GM11168 (cell line): ENCODE data around the gene MAP1LC3A.

Experiments
- in situ Hi-C: fragments of 300-500 bp; cut with MboI; formaldehyde crosslinking; loops from one replicate; pipeline ENCODE4 v1.12.0; 2022; ENCODE audit warnings: low sequenced_read_pairs; ENCODE audit not compliant: unreplicated experiment

The MAP1LC3A gene

DNA sequence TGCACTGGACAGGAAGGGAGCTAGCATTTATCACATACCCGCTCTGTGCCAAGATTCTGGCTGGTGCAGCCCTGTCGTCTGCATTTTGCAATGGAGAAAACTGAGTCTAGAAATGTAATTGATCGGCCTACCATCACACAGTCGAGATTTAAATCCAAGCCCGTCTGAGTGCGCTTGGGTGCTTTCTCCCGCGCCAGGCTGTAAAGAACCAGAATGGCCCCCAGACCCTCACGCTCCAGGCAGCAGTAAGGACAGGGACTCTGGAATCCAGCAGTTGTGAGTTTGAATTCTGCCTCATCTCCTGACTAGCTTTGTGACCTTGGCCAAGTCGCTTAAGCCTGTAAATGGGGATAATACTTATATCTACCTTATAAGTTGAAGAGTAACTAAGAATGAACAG lies 31.5 kb upstream of the MAP1LC3A start:
- in situ Hi-C loops: no loop called here

DNA sequence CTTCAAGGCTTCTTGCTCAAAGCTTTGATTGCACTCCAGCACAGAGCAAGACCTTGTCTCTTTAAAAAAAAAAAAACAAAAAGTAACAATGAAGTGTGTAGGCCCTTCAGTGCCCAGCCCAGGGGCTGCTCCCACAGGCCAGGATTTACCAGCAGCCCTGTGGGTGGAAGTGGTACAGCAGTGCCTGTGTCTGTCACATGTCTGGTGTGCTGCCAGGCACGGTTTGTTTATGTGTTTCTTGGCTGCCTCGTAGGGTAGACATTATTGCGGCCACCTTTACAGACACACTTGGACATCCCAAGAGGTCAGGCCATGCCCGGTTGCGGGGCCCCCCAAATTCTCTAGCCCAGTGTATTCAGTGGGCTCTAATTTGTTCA lies 29.6 kb upstream of the MAP1LC3A start:
- in situ Hi-C loops: no loop called here

DNA sequence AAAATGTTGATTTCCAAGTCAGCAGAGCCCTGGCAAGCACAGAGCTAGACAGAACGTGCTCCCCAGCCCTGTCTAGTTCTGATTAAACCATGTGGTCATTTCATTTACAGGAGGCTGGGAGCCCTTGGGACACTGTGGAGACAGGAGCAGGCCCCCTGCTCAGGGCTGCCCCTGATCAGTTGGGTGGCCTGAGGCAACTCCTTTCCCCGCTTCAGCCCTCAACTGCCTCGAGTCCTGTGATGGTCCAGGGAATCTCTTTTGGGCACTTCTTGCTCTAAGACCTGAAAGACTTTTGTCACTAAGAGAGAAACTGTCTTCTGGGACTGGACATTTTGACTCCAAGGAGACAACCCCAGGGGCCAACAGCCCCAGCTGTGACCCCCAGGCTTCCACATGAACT lies 28.8 kb upstream of the MAP1LC3A start:
- in situ Hi-C loops: loop anchor here (10.0 kb wide), 1 partner anchor 235 kb away; no protein-coding TSS in a partner anchor

DNA sequence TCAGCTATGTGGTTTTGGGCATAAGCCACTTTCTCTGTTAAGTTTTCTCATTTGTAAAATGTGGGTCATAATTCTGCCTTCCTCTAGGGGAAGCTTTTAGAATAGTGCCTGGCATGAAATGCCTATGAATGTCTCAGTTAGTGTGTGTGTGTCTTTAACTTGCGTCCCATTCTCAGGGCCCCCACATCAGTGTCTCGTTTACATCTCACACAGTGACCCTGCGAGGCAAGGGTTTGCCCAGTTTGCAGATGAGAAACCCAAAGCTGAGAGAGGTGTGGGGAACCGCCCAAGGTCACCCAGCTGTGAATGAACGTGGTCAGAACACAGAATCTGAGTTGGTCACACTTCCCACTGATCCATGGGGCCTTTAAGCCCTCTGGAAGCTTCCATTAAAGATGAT lies 28.2 kb upstream of the MAP1LC3A start:
- in situ Hi-C loops: loop anchor here (10.0 kb wide), 1 partner anchor 234 kb away; no protein-coding TSS in a partner anchor

DNA sequence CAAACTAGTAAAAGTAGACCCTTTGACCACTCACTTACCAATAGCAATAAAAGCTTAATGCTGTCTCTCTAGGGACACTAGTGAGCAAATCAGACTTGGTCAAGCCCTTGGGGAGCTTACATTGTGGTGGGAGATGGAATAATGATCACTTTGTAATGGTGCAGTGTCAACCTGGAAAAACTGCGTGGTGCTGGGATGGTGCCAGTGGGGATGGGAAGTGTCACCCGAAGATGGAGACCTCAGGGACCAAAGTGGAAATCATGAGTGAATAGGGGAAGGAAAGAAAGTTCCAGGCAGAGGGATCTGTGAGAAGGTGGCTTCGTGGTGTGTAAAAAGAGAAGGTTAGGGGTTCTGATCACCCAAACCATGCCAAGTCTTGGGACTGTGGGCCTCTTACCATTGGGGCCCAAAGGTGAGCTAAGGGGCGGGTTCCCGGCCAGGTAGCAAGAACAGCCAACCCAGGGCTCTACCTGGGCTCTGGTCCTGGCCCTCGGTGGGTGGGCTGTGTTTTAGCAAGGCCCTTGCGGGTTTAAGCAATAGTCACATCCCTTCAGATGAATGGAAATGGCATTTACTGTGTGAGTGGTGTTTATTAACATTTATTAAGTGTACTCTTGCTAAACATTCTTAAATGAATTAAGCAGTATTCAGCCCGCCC lies 26.8 kb upstream of the MAP1LC3A start:
- in situ Hi-C loops: loop anchor here (10.0 kb wide), 1 partner anchor 233 kb away; no protein-coding TSS in a partner anchor

DNA sequence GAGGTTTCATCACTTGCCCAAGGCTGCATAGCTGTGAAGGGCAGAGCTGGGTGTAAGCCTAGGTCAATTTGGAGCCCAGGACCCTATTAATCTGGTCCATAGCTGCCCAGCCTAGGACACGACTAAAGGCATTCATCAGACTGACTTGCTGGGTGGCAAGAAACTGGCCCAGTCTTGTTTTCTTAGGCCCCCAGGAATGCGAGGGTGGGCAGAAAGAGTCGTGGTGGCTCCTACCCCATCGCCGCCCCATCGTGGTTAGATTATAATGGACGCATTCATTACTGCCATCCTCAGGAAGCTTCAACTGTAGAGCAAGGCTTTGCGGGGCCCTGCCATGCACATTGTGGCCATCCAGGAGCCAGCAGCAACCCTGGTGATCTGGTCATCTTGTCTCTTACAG lies 26.2 kb upstream of the MAP1LC3A start:
- in situ Hi-C loops: loop anchor here (10.0 kb wide), 1 partner anchor 232 kb away; no protein-coding TSS in a partner anchor

DNA sequence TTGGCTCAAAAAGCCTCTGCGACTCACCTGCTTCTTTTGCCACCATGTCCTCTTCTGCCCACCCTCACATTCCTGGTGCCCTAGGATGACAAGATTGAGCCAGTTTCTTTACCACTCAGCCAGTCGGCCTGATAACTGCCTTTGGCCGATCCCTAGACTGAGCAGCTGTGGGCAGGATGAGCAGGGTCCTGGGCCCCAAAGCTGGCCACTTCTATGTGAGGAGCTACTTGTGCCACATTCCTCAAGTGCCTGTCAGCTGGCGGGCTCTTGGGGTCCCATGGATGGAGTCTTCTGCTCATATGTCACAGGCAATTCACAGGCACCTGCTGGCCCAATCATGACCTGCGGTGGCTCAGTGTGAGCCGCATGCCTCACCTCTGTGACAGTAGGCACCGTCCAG lies 25.8 kb upstream of the MAP1LC3A start:
- in situ Hi-C loops: loop anchor here (10.0 kb wide), 1 partner anchor 232 kb away; no protein-coding TSS in a partner anchor

DNA sequence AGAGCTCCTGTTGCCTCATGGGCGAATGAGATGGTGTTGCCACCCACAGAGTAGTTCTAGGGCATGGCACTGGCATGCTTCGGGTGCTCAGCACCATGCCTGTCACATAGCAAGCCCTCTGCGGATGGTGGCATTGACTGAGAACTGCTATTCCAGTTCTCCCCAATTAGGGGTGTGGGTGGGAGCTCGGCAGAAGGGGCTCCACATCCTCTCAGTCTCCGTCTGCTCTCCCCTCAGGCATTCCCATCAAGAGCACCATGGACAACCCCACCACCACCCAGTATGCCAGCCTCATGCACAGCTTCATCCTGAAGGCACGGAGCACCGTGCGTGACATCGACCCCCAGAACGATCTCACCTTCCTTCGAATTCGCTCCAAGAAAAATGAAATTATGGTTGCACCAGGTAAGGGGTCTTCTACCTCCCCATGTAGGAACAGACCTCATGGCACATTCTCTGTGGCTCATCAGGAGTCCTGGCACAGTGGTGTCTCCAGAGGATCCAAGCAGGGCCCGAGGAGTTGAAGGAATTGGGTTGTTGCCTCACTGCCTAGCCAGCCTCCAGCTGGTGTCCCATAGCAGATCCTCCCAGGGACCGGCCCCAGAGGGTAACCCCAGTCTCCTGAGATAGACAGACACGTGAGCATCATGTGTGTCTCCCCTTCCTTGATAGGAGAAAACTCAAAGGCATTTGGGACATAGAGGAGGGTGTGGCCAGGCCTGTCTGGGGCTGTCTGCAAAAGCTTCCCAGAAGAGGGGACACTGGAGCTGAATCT lies 23.9 kb upstream of the MAP1LC3A start:
- in situ Hi-C loops: loop anchor here (10.0 kb wide), 1 partner anchor 230 kb away; no protein-coding TSS in a partner anchor

DNA sequence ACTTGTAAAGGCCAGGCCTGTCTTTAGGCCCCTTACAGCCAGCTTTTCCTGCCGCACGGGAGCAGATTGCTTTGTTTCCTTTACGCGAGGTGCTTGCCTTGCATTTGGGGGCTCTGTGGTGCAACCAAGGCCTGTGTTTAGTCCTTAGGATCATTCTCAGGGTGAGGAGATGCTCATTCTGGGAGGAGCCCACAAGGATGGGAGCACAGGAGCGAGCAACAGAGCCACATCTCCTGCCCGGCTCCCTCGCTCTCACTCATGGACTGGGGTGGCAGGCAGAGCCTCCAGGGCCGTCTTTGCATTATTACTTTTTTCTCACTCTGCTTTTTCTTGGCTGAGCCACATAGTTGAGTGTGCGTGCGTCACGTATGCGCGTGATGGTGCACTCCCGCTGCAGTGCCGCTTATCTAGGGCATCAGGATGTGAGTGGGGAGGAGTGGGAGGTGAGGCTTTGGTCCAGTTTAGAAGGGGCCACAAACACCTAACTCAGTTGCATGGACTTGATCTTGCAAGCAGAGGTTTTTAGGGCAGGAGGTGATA lies 23.1 kb upstream of the MAP1LC3A start:
- in situ Hi-C loops: loop anchor here (10.0 kb wide), 1 partner anchor 229 kb away; no protein-coding TSS in a partner anchor

DNA sequence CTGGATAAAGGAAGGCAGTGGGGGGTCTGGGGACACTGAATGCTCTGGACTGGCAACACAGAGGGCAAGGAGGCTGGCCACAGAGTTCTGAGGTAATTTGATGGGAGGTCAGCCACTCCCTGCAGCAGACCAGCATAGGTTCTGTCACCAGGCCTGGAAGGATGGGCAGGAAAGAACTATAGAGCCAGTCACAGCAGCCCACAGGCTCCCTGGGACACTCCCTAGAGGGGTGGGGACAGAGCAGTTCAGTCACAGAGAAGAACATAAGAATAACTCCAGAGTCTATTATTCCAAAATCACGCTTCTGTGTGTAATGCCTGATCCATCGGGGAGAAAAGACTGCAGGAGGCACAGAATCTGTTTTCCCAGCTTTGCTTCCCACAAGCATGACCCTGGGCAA lies 22.7 kb upstream of the MAP1LC3A start:
- in situ Hi-C loops: loop anchor here (10.0 kb wide), 1 partner anchor 229 kb away; no protein-coding TSS in a partner anchor

DNA sequence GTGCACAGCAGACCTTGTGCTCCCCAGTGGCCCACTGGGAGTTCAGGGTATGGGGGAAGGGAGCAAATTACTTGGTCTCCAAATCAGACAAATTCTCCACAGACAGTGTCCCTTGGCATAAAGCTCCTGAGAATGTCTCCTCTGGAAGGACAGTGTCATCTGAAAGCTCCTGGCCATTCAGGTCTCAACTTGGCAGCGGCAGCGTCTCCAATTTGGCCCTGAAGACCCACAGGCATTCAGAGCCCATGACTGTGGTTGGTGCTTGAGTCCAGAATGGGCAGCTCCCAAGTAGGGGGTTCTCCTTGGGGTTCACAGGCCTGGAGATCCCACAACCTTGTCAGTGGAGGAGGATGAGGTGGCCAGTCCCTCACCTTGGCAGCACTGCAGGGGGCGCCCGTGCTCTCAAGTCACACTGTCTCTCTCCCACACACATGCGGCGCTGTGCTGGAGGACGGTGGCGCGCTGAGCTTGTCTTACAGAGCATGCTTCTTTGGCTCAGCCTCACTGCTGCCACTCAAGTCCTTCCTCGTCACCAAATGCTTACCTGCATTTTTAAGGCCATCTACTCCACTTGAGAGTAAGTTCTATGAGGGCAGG lies 21.6 kb upstream of the MAP1LC3A start:
- in situ Hi-C loops: loop anchor here (10.0 kb wide), 1 partner anchor 228 kb away; no protein-coding TSS in a partner anchor

DNA sequence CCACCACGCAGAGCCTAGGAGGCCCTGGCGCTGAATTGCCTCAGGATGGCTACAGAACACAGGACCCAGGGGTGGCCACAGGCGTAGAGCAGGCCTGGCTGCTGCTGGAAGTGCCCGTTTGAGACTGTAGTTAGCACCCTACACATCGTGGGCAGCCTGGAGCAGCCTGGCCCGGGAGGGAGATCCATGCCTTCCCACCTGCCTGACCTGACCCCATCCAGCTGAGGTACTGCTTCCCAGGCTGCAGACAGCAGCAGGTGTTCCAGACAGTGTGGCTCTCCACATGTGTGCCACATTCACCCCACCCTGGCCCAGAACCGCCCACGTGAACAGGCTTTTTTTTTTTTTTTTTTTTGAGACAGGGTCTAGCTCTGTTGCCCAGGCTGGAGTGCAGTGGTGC lies 20.9 kb upstream of the MAP1LC3A start:
- in situ Hi-C loops: loop anchor here (10.0 kb wide), 1 partner anchor 227 kb away; no protein-coding TSS in a partner anchor

DNA sequence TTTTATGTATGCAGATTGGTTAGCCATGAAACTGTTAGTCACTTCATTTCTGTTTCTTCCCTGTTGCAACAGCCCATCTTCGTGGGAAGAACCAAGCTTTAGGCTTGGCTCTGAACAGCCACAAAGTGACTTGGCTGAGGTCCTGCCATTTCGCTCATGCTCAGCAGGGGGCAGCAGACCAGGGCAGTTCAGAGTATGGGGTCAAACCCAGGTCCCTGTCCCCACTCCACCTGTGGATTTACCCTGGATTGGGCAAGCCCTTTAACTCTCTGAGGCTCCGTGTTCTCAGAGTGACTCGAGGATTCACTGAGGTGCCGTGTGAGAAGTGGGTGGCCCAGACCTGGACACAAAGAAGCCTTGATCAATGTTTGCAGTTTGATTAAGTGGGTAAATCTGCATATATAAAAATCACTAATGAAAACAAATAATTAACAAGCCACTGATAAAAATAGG lies 19.8 kb upstream of the MAP1LC3A start:
- in situ Hi-C loops: loop anchor here (10.0 kb wide), 1 partner anchor 226 kb away; no protein-coding TSS in a partner anchor

DNA sequence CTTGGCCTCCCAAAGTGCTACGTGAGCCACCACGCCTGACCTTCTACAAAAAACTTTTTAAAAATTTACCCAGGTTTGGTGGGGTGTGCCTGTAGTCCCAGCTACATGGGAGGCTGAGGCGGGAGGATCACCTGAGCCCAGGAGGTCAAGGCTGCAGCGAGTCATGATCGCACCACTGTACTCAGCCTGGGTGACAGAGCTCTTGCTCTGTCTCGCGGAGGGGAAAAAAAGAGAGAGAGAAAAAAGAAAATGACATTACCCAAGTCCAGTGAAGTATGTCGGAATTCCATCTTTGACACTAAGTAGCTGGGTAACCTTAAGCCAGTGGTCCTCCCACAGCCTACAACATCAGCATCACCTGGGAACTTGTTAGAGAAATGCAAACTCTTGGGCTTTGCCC lies 18.8 kb upstream of the MAP1LC3A start:
- in situ Hi-C loops: loop anchor here (10.0 kb wide), 1 partner anchor 225 kb away; no protein-coding TSS in a partner anchor

DNA sequence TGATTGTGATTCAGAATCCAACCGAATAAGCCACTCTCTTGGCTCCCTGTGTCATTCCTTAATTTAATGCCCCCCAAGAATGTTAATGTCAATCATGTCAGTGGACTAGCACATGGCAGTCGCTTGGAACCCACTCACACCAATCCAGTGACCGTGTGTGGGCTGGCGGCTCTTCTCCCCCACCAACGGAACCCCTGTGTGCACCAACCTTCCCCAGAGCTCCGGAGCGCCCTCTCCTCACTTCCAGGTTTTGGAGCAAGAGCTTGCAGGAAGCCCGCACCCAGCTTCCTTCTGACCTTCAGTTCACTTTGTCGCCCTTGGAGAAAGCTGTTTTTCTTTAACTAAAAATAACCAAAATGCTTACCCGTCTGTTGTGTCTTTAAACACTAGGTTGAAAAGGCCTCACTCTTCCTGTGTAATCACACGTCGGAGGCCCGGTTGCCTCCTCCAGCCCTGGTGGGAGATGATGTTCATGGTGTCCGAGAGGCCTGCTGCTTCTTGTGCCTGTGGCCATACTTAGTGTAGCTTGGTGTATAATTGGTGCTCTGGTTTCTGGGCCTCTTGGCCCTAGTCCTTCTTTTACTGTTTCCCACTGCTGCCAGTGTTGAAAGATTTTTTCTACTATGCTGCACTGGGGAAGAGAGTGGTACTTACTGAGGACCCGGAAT lies 17.8 kb upstream of the MAP1LC3A start:
- in situ Hi-C loops: no loop called here

DNA sequence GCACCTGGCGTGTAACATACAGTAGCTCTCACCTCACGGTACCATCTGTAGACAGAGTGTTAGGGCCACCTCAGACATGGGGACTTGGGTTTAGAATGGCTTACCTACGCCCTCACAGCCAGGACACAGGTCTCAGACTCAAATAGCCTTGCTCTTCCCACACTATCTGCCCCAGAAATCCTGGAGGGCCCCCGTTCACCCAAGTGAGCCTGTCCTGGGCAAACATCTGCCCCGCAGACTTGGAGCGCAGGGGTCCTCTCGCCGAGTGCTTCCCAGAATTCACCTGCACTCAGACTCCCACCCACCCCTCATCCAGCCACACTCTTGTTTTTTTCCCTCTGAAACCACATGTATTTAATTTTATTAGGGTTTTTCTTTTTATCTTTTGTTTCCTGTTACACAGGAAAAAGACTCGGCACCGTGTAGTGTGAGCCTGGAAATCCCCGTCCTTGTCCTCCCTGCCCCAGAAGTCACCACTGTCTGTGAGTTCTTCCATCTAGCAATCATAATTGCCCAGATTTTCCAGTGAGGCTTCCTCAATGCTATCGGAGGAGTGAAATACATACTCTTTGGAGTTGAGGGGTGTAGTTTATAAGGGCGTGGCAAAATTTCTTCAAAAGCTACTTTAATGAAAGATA lies 17.1 kb upstream of the MAP1LC3A start:
- in situ Hi-C loops: no loop called here

DNA sequence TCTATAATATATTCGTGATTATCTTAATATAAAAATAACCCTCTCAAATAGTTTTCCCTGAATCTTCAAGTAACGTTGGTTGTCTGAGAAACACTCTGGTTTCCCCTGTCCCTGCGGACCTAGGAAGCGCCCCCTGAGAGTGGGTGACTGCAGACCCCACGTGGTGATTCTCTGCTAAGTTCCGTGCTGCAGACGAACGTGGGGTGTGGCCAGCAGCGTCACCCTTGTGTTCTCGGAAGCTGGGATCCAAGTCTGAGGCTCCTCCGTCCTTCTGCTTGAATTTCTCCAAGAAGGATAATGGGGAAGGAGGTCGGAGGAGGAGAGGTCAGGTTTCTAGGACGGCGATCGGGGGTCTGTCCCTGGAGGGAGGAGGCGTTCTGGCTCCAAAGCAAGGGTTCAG lies 16.6 kb upstream of the MAP1LC3A start:
- in situ Hi-C loops: no loop called here

DNA sequence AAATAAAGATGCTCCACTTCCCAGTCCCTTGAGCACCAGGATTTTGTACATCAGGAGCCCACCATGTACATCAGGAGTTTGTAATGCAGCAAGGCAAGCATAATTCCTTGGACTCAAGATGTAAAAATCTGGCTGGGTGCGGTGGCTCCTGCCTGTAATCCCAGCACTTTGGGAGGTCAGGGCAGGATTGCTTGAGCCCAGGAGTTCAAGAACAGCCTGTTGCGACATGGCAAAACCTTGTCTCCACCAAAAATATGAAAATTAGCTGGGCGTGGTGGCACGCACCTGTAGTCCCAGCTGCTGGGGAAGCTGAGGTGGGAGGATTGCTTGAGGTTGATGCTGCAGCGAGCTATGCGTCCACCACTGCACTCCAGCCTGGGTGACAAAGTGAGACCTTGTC lies 16.1 kb upstream of the MAP1LC3A start:
- in situ Hi-C loops: no loop called here

DNA sequence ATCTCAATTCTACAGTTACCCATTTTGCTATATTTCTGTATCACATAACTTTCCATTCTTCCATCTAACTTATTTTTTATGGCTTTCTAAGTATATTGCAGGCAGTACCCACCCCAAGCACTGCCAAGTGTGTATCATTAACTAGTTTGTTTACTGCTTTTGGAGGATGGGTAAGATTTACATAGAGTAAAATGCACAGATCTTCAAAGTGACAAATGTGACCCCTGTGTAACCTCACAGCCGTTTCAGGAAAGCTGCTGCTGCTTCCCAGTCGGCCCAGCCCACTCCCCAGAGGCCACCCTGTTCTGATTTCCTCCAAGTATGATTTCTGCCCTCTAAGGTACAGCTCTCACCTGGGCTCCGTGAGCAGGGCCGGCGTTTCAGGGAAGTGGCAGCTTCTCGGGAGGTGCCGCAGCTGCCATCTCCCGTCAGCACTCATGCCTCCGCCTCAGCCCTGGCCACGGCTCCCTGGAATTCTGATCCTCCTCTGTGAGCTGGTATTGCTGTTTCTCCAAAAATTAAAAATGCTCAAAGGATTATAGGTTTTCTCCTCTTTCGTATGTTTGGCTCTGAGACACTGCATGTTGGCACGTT lies 15.0 kb upstream of the MAP1LC3A start:
- in situ Hi-C loops: no loop called here
